Type B pancreatic cell (in vitro differentiated cells): ENCODE results near the gene TNS3. TPM values are rescaled to one million over a fixed set of nuclear protein-coding genes. Genes with fewer than 3 reads are reported as not detected.

Source experiments
- DNase-seq: peaks from one replicate; pipeline ENCODE4 v3.0.0; 2021; ENCODE audit warnings: mixed read lengths; ENCODE audit not compliant: unreplicated experiment; ENCODE audit errors: extremely low spot score
- H3K27ac Mint-ChIP-seq: 2 replicates; pipeline ENCODE4 v1.8.0; 2021; ENCODE audit warnings: mild to moderate bottlenecking, mixed read lengths
- H3K27me3 Mint-ChIP-seq: 2 replicates; pipeline ENCODE4 v1.8.0; 2021; ENCODE audit warnings: mixed read lengths
- H3K36me3 Mint-ChIP-seq: 2 replicates; pipeline ENCODE4 v1.8.0; 2021; ENCODE audit warnings: mixed read lengths
- H3K4me1 Mint-ChIP-seq: one replicate; pipeline ENCODE4 v1.8.0; 2021; ENCODE audit warnings: mixed read lengths; ENCODE audit not compliant: unreplicated experiment
- H3K4me3 Mint-ChIP-seq: 2 replicates; pipeline ENCODE4 v1.8.0; 2021; ENCODE audit warnings: mild to moderate bottlenecking, mixed read lengths
- H3K9me3 Mint-ChIP-seq: 2 replicates; pipeline ENCODE4 v1.8.0; 2021; ENCODE audit warnings: mixed read lengths
- total RNA-seq: library from RNA; stranded (reverse); gene quantifications from 2 replicates; pipeline ENCODE4 v1.2.1, GENCODE V29; 2021; ENCODE audit warnings: low replicate concordance
- TF ChIP-seq, protein P1 (sequence below): fragments of 200-600 bp; sonication (generic); conservative IDR thresholded peaks from 2 replicates; pipeline ENCODE4 v1.5.0; 2021; ENCODE audit warnings: antibody characterized with exemption, mild to moderate bottlenecking

Gene TNS3
- total RNA-seq, 1 donor from 2014 or later: 138 TPM

DNA sequence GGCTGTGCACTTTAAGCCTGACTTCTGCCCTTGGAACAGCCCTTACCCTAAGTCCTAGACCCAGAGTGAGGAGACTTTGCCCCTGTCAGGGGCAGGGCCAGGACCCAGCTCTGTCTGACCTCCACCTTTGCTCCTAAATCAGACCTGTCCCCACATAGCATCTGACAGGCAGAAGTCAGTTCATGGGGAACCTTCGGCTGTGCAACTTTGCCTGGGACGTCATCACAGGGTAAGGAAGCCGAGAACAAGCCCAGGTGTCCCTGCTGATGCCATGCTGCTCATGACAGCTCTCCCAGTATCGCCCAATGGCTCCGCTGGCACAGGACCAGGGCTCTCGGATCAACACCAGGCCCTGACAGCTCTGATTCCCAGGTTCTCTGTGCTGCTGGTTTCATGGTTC lies 55.4 kb downstream of the TNS3 start:
- DNase-seq: no peak
- TF ChIP-seq, protein P1, sequence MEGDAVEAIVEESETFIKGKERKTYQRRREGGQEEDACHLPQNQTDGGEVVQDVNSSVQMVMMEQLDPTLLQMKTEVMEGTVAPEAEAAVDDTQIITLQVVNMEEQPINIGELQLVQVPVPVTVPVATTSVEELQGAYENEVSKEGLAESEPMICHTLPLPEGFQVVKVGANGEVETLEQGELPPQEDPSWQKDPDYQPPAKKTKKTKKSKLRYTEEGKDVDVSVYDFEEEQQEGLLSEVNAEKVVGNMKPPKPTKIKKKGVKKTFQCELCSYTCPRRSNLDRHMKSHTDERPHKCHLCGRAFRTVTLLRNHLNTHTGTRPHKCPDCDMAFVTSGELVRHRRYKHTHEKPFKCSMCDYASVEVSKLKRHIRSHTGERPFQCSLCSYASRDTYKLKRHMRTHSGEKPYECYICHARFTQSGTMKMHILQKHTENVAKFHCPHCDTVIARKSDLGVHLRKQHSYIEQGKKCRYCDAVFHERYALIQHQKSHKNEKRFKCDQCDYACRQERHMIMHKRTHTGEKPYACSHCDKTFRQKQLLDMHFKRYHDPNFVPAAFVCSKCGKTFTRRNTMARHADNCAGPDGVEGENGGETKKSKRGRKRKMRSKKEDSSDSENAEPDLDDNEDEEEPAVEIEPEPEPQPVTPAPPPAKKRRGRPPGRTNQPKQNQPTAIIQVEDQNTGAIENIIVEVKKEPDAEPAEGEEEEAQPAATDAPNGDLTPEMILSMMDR: no peak
- Mint-ChIP-seq H3K9me3 (peaks cover 4% of the 10 kb centered on the region), H3K27me3 (no peaks in the 10 kb centered on the region), H3K27ac (no peak overlapping the region), H3K4me1 (peaks cover 20% of the 10 kb centered on the region), H3K36me3 (peaks cover 43% of the 10 kb centered on the region), H3K4me3 (no peak overlapping the region)

DNA sequence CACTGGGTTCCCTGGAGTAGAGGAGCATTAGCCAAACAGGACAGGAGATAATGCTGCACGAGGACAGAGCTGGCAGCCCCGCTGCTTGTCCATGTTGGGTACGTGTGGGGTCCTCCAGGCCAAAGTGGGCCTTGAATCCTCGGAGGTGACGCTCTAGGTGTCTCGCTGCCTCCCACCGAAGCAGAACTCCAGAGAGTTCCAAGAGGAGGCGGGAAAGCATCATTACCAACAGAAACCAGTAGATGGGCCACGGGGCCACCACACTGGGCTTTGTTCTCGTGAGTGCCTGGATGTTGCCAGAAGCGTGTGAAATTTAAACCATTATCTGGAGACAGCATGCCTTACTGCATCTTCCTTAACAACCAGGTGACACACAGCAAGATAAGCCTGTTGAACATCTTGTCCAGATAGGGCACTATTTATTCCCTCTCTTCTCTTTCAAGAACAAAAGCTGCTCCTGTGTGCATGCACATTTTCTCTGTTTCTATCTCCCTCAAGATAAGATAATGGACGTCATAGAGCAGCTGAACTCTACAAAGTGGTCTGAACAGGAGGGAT lies 56.8 kb downstream of the TNS3 start:
- no peaks in the 10 kb centered on the region for H3K27me3 Mint-ChIP-seq
- H3K36me3 Mint-ChIP-seq: peaks cover 46% of the 10 kb centered on the region
- no peak overlapping the region for H3K4me3 Mint-ChIP-seq
- H3K9me3 Mint-ChIP-seq: peaks cover 3% of the 10 kb centered on the region
- TF ChIP-seq, protein P1: no peak
- DNase-seq: no peak
- peaks cover 31% of the 10 kb centered on the region for H3K4me1 Mint-ChIP-seq
- no peak overlapping the region for H3K27ac Mint-ChIP-seq

DNA sequence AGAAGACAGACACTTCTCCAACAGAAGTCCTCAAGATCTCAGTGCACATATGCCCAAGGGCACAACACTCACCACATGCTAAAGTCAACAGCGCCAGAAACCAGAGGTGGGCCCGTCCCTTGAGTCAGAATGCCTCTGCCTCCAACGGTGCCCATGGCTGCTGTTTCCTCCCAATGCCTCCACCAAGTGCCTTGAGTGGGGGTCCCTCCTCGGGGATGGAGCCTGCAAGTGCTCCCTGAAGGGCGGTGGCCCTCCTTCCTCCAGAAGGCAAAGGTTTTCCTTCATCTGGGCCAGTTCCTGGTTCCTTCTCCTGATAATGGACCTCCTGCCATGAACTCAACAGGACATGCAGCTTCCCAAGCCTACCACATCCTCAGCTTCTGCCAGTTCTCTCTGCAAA lies 58.5 kb downstream of the TNS3 start:
- H3K4me3 Mint-ChIP-seq: no peak overlapping the region
- no peak overlapping the region for H3K27ac Mint-ChIP-seq
- H3K36me3 Mint-ChIP-seq: peaks cover 33% of the 10 kb centered on the region
- no peak for DNase-seq
- TF ChIP-seq, protein P1: no peak
- H3K27me3 Mint-ChIP-seq: no peaks in the 10 kb centered on the region
- H3K9me3 Mint-ChIP-seq: no peaks in the 10 kb centered on the region
- peaks cover 21% of the 10 kb centered on the region for H3K4me1 Mint-ChIP-seq

DNA sequence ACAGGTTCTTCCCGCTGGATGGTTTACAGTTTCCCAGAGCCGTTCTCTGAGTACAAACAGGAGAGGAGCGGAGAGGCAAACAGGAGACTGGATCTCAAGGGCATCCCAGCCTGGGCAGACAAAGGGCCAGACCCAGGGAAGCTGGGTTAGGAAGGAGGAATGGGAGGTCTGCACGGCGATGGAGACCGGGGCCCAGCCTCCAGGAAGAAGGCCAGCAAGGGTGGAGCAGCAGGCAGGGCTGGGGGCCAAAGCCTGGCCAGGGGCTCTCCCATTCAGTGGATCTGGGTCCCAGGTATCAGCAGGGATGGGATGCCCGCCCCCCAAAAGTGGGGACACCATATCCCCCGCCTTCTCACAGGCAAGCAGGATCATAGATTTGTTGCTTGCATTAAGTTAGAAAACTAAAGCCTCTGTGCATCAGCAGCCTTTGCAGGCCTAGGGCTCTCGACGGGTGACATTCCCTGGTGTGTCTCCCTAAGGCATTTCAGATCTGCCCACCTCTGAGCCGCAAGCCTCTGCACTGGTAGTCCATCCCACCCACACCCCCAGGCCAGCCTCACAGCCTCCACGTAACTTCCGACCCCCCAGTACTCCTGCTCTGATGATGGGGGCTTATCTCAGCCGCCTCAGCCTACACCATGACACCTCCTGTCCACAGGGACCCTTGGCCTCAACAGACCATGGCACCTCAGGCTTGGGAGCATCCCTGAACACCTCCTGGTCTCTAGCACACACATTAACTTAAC lies 59.9 kb downstream of the TNS3 start:
- H3K36me3 Mint-ChIP-seq: peaks cover 44% of the 10 kb centered on the region
- H3K4me3 Mint-ChIP-seq: no peak overlapping the region
- TF ChIP-seq, protein P1: no peak
- H3K9me3 Mint-ChIP-seq: no peaks in the 10 kb centered on the region
- no peaks in the 10 kb centered on the region for H3K27me3 Mint-ChIP-seq
- DNase-seq: no peak
- peaks cover 31% of the 10 kb centered on the region for H3K4me1 Mint-ChIP-seq
- H3K27ac Mint-ChIP-seq: peak overlapping the region; percentile 34

DNA sequence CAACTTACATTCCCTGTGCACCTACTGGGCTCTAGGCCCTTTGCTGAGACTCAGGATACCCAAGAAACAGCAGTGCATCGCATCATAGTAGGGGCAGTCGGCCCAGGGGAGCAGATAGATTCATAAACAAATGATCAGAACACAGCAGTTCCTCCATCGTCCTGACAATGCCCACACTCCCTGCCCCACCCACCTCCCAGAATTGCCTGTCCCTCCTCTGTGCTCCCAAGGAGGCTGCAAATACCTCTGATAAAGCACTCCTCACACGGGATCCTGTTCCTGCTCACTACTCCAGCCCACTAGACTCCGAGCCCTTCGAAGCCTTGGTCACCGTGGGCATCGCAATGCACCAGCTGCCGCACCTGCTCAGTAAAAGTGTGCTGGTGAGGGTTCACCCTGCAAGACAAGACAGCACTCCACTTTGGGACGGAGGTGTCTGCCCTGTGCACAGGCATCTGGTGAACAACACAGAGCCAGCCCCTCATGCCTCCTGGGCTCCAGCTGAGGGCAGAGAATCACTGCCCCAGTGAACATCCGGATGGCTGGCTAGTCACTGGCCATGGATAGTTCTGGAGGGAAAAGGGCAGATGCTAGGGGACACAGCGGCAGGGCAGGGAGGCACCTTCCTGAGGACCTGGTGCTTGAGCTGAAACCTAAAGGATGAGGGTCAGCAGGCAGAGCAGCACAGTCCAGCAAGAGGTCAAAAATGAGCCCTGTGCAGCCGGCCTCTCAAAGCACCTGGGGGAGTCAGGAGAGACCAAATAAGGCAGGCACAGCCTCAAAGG lies 60.7 kb downstream of the TNS3 start:
- Mint-ChIP-seq H3K4me1 (peaks cover 31% of the 10 kb centered on the region), H3K36me3 (peaks cover 45% of the 10 kb centered on the region), H3K27ac (peak overlapping the region; percentile 34), H3K9me3 (no peaks in the 10 kb centered on the region), H3K27me3 (no peaks in the 10 kb centered on the region), H3K4me3 (no peak overlapping the region)
- TF ChIP-seq, protein P1: no peak
- DNase-seq: no peak
